NCI-H1105 (cell line): ENCODE measurements around the gene TMEM258.

Experiments
- DNase-seq: peaks from one replicate; lab custom pipeline; 2025; lab: John Stamatoyannopoulos, UW

TMEM258 gene

DNA sequence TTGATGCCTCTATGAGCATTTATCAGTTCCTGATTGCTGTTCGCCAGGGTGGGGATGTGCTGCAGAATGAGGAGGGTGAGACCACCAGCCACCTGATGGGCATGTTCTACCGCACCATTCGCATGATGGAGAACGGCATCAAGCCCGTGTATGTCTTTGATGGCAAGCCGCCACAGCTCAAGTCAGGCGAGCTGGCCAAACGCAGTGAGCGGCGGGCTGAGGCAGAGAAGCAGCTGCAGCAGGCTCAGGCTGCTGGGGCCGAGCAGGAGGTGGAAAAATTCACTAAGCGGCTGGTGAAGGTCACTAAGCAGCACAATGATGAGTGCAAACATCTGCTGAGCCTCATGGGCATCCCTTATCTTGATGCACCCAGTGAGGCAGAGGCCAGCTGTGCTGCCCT, 3.1 kb upstream of the TMEM258 start:
- DNase-seq = no peak

DNA sequence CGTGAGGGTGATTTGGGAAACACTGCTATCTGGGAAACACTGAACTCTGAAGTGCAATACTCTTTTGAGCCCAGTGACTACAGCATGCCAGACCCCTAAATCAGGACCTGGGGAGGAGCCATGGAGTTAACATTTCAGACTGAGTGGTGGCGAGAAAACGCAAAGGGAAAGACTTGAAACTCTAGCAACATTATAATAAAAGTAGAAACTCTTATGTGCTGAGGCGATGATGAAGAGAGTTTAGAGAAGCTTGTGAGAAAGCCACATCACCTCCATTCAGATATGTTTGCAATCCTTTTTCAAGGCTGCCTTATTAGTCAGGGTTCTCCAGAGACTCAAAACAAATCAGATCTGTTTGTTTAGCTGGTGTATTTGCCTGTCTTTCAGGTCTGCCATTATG, 2.2 kb upstream of the TMEM258 start:
- DNase-seq = no peak

- no peak for DNase-seq
Observed at GRCh38 chr11:61793829-61794204, 1.4 kb upstream of the TMEM258 start.

DNA sequence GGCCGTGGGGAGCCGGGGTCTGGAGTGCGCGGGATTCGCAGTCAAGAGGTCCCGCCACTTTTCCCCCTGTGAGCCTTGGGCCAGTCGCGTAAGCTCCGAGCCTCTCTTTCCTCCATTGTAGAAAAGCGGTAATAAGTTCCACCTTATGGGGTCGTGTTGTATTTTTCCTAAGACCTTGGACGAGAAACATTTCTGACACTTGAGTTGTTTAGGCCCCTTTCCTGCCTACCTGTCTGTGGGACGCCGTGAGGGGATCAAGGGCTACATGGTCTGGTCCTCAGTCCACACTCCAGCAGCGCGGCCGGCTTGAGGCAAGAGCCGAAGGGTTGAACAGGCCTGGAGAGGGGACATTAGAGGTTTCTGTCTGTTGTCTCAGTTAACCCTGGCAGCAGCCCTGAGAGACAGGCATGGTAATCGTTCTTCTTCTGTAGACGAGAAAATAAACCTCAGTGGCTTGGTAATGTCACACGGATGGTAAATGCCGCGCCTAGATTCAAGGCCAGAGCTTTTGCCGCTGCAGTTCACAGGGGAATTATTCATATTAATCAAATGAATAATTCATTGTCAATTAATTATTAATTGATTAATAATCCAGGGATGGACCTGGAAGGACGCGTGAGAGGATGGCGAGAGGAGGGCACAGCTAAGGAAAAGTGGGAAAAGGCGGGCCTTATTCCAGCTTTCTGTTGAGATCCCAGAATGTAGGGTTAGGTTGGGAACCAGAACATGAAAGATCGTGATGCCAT, 857 bp upstream of the TMEM258 start:
- no peak for DNase-seq

DNA sequence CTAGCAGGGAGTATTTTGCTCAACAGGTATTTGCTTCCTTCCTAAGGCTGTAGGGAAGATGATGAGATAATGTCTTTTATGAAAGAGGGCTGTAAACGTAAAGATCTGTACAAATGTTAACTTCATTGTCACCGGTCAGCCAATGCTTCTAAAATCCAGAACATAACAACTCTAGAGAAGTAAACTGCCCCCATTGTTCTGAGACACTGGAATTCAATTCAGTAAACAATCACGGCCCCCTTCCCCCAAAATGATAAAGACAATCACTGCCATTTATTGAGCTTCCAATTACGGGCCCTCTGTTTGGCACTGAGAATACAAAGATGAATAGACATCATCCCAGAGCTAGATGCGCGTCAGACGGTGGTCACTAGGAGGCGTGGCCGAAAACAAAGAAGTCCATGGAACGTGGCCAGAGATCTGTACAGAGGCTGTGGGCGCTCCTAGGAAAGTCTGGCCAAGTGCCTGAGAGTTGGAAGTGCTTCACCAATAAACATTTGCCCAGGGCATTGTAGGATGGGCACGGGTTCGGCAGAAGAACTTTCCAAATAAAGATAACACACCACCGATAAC, 576 bp downstream of the TMEM258 start:
- peak; percentile 62 for DNase-seq

- DNase-seq = no peak
Observed at GRCh38 chr11:61787928-61788491, 4.4 kb downstream of the TMEM258 start.

- DNase-seq = no peak
Observed at GRCh38 chr11:61785837-61786402, 6.5 kb downstream of the TMEM258 start.

DNA sequence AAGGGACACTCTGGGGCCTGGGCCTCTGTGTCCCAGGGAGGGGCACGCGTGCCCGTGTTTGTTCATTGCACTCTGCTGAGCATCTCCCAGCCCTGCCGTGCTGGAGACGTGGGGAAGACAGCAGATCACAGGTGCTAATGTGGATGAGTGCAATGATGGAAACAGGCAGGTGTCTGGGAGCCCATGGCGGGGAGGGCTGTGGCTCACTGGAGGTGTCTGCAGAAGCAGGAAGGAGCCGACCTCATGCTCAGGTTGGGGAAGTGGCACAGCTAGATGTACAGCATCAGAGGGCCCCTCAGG, 7.9 kb downstream of the TMEM258 start:
- DNase-seq = no peak

GRCh38 chr11:61783717-61784505, 8.5 kb downstream of the TMEM258 start:
- no peak for DNase-seq

DNA sequence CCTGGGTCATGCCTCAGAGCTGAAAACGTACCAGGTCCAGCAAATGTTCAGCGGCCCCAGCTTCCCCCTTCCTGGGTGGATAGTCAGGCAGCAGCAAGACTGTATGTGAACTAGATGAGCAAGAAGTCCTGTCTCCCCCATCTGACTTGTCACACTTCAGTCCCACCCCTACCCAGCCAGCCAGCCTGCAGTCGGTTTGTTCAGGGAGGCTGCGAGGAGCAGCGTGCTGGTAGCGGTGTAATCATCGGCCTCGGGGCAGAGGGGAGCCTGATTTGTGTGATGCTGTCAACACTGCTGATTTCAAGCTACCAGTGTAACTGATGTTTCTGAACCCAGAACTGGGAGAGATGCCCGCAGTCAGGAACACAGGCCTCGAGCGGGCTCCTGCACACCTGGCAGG, 9.6 kb downstream of the TMEM258 start:
- DNase-seq = no peak

DNA sequence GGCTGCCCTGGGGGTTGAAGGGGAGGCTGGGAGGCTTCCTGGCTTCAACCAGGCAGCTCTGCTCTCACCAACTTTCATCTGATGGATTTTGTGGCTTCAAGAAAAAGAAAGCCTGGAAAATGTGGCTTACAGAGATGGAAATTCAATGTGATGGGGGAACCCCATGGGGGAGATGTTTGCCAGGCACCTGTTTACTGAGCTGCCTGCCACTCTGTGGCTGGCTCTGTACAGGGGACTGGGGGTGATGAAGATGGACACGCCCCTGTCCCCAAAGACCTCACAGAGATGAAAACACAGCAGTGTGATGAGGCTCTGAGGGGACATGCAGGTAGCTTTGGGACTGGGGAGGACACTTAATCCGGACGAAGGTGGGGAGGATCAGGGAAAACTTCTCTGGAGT, 10.1 kb downstream of the TMEM258 start:
- DNase-seq = no peak

- no peak for DNase-seq
Observed at GRCh38 chr11:61781585-61781984, 10.8 kb downstream of the TMEM258 start.

DNA sequence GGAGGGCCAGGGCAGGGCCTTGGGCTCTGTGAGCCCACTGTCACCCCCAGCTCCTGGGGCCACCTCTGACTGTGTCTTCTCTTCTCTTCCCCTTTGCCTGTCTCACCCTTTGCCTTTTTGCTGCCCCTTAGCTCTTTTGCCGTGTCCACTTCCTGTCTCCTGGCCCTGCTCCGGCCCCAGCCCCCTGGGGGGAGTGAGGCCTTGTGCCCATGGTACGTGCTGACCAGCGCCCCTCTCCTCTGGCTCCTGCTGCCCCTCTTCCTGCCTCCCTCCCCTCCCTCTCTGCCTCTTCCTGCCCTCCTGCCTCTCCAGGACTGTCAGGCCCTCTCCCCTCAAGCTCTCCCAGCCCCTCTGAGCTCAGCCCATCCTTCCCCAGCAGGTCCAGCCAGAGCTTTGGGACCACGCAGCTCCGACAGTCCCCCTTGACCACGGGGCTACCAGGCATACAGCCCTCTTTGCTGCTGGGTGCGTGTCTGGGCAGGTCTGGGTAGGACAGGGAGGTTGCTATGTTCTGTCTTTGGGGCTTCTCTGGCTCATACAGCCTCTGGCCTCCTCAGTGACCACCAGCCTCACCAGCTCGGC, 11.7 kb downstream of the TMEM258 start:
- DNase-seq = no peak

DNA sequence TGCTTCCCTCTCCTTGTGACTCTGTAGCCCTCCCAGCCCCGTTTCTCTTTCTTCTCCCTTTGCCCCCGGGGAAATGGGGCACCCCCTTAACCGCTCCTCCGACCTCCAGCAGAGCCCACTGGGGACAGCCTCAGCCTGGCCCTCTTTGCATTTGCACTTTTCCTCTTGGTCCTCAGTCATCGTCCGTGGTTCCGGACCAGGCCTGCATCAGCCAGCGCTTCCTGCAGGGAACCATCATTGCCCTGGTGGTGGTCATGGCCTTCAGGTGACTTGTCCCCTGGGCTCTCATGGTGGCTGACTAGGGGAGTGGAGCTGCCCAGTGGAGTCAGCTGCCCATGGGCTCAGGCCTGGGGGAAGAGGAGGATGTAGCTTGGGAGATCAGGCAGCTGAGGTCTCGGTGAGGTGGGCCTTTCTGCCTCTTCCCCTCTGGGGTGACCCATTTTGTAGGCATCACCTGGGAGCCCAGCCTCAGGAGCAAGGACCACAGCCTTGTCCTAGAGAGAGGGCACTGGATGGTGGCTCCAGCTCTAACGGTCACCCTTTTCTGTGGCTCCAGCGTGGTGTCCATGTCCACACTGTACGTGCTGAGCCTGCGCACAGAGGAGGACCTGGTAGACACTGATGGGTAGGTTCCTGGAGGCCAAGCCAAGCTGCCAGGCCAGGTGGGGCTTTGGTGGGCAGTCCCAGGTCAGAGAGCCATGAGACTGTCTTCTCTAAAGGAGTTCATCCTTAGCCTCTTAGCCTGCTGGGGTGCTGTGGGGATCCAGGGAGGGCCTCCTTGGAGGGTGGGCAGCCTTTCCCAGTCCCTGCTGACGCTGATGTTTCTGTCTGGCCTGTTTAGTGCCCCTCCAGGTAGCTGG, 12.5 kb downstream of the TMEM258 start:
- DNase-seq = no peak

DNA sequence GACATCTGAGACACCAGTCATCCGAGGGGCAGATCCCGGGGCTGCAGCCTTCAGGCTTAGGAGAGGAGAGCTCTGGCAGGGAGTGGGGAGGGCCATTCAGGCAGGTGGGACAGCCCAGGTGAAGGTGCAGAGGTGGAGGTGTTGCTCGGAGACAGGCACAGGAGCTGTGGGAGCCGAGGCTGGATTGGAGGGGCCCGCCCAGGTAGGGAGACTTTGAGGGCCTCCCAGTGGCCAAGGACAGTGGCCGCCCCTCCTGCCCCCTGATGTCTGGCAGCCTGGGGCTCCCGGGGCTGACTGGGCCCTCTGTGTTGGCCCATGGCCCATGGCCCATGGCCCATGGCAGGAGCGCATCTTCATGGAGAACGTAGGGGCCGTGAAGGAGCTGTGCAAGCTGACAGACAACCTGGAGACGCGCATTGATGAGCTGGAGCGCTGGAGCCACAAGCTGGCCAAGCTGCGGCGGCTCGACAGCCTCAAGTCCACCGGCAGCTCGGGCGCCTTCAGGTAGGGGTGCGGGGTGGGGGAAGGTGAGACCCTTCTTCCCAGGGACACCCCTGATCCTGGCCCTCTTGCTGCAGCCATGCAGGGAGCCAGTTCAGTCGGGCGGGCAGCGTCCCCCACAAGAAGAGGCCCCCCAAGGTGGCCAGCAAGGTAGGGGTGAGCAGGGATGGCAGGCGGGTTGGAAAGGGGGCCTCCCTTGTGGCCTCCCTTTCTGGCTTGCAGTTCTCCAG, 13.3 kb downstream of the TMEM258 start:
- DNase-seq = no peak

GRCh38 chr11:61778357-61778886, 14.0 kb downstream of the TMEM258 start:
- no peak for DNase-seq

DNA sequence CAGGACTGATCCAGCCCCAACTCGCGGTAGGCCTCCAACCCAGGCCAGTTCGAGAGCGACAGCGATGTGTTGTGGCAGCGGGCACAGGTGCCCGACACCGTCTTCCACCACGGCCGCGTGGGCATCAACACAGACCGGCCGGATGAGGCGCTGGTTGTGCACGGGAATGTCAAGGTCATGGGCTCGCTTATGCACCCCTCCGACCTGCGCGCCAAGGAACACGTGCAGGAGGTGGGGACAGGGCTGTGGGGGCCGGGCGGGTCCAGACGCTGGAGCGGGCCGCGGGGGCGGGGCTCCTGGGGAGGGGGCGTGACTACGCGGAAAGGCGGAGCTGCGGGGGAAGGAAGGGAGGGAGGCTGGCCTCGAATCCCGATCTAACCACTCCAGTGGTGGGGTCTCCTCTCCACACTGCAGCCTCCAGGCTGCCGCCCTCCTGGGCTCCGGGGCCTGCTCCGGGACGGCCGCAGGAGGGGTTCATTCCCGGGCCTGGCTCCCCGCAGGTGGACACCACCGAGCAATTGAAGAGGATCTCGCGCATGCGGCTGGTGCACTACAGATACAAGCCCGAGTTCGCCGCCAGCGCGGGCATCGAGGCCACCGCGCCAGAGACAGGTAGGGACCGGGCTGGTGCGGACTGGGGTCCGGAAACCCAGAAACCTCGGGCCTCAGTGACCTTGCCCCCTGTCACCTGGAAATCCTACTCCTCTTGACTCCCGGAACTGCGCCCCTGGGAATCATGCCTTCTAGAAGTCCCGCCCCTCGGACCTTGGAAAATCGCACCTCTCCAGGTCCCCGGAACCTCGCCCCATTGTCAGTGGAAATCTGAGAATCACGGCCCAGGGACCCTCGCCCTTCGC, 14.9 kb downstream of the TMEM258 start:
- peak; percentile 7 for DNase-seq

DNA sequence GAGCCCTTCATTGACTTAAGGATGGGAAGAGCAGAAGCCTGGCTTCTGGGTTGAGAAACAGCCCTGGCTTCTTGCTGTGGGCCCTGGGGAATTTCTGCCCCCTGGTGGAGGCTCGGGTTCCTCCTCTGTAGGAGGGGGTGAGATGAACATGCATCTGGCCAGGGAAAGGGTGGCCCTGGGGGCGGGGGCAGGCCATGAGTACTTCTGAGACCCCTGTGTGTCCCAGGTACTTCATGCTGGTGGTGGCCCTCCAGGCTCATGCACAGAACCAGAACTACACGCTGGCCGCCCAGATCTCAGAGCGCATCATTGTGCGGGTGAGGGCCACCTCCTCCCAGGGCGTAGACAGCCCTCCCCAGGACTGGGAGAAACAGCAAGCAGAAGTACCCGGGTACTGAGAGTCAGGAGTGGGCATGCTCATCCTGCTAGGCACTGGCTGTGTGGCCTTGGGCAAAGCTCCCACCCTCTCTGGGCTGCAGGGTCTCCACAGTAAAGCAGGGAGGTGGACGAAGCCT, 15.8 kb downstream of the TMEM258 start:
- DNase-seq = no peak
